H9 (cell line): Measurements from ENCODE around the gene DHRSX. TPM values are rescaled to one million over a fixed set of nuclear protein-coding genes. Genes with fewer than 3 reads are reported as not detected.

Experiments used
- DNase-seq: peaks from one replicate; pipeline ENCODE4 v3.0.0-alpha.2; 2017
- H2AFZ ChIP-seq: one replicate; pipeline ENCODE4 v1.6.1; 2013; ENCODE audit warnings: mild to moderate bottlenecking, low read length, control low read depth, moderate library complexity
- H2AK5ac ChIP-seq: 2 replicates; pipeline ENCODE4 v1.6.1; 2013; ENCODE audit warnings: low read length, control low read depth, mixed read lengths; ENCODE audit not compliant: insufficient read length
- H2BK120ac ChIP-seq: one replicate; pipeline ENCODE4 v1.6.1; 2013; ENCODE audit warnings: low read depth, mild to moderate bottlenecking, low read length, control low read depth, inconsistent platforms; ENCODE audit not compliant: poor library complexity, severe bottlenecking
- H2BK12ac ChIP-seq: 2 replicates; pipeline ENCODE4 v1.6.1; 2013; ENCODE audit warnings: low read length, control low read depth, mixed read lengths, low read depth; ENCODE audit not compliant: insufficient read length
- H2BK15ac ChIP-seq: 2 replicates; pipeline ENCODE4 v1.6.1; 2013; ENCODE audit warnings: low read depth, low read length, control low read depth
- H2BK20ac ChIP-seq: one replicate; pipeline ENCODE4 v1.6.1; 2013; ENCODE audit warnings: low read depth, mild to moderate bottlenecking, low read length, control low read depth, inconsistent platforms; ENCODE audit not compliant: poor library complexity, severe bottlenecking
- H2BK5ac ChIP-seq: 2 replicates; pipeline ENCODE4 v1.6.1; 2013; ENCODE audit warnings: low read length, control low read depth, mixed read lengths; ENCODE audit not compliant: insufficient read length
- H3K14ac ChIP-seq: 2 replicates; pipeline ENCODE4 v1.6.1; 2013; ENCODE audit warnings: low read length, control low read depth; ENCODE audit not compliant: insufficient read depth
- H3K18ac ChIP-seq: 2 replicates; pipeline ENCODE4 v1.6.1; 2013; ENCODE audit warnings: low read depth, mild to moderate bottlenecking, mixed read lengths, low read length, control low read depth; ENCODE audit not compliant: insufficient read length
- H3K23ac ChIP-seq: 2 replicates; pipeline ENCODE4 v1.6.1; 2013; ENCODE audit warnings: low read length, control low read depth, mixed read lengths, low read depth; ENCODE audit not compliant: insufficient read length
- H3K23me2 ChIP-seq: 2 replicates; pipeline ENCODE4 v1.6.1; 2013; ENCODE audit warnings: low read depth, mild to moderate bottlenecking, mixed read lengths, low read length, control low read depth; ENCODE audit not compliant: insufficient read length, poor library complexity, severe bottlenecking
- H3K27ac ChIP-seq: 2 replicates; pipeline ENCODE4 v1.5.1; 2013; ENCODE audit warnings: low read length, control low read depth, mixed read lengths, low read depth; ENCODE audit not compliant: insufficient read length
- H3K27me3 ChIP-seq: 2 replicates; pipeline ENCODE4 v1.6.1; 2013; ENCODE audit warnings: low read length, control low read depth, inconsistent platforms; ENCODE audit not compliant: insufficient read depth
- H3K4ac ChIP-seq: 2 replicates; pipeline ENCODE4 v1.6.1; 2013; ENCODE audit warnings: low read depth, mild to moderate bottlenecking, control low read depth, inconsistent platforms, low read length, moderate library complexity
- H3K4me1 ChIP-seq: 2 replicates; pipeline ENCODE4 v1.6.1; 2013; ENCODE audit warnings: low read length, control low read depth, inconsistent platforms; ENCODE audit not compliant: insufficient read depth
- H3K4me2 ChIP-seq: 2 replicates; pipeline ENCODE4 v1.6.1; 2013; ENCODE audit warnings: low read length, control low read depth, mixed read lengths; ENCODE audit not compliant: insufficient read length, insufficient read depth
- H3K56ac ChIP-seq: 2 replicates; pipeline ENCODE4 v1.6.1; 2013; ENCODE audit warnings: low read depth, mild to moderate bottlenecking, mixed read lengths, low read length, control low read depth; ENCODE audit not compliant: insufficient read length
- H3K79me1 ChIP-seq: 2 replicates; pipeline ENCODE4 v1.6.1; 2013; ENCODE audit warnings: low read depth, mild to moderate bottlenecking, moderate library complexity, low read length, control low read depth, inconsistent platforms; ENCODE audit not compliant: insufficient read depth, poor library complexity, severe bottlenecking
- H3K79me2 ChIP-seq: 2 replicates; pipeline ENCODE4 v1.6.1; 2013; ENCODE audit warnings: low read length, control low read depth, inconsistent platforms; ENCODE audit not compliant: insufficient read depth
- H3K9ac ChIP-seq: 2 replicates; pipeline ENCODE4 v1.6.1; 2013; ENCODE audit warnings: low read length, control low read depth, mixed read lengths; ENCODE audit not compliant: insufficient read length; ENCODE audit errors: extremely low read depth
- H3K9me3 ChIP-seq: one replicate; pipeline ENCODE4 v1.6.1; 2013; ENCODE audit warnings: low read depth, low read length, inconsistent platforms; ENCODE audit not compliant: control insufficient read depth
- H3T11ph ChIP-seq: one replicate; pipeline ENCODE4 v1.6.1; 2013; ENCODE audit warnings: mild to moderate bottlenecking, low read length, control low read depth, inconsistent platforms
- H4K20me1 ChIP-seq: one replicate; pipeline ENCODE4 v1.6.1; 2013; ENCODE audit not compliant: control insufficient read depth, insufficient read length, insufficient read depth
- H4K5ac ChIP-seq: 2 replicates; pipeline ENCODE4 v1.6.1; 2013; ENCODE audit warnings: low read depth, mild to moderate bottlenecking, mixed read lengths, low read length, control low read depth; ENCODE audit not compliant: insufficient read length
- H4K8ac ChIP-seq: replicated peaks from 2 replicates; pipeline ENCODE4 v1.6.1; 2013; ENCODE audit warnings: low read length, control low read depth, mixed read lengths, low read depth; ENCODE audit not compliant: insufficient read length
- H4K91ac ChIP-seq: 2 replicates; pipeline ENCODE4 v1.6.1; 2013; ENCODE audit warnings: low read depth, mild to moderate bottlenecking, moderate library complexity, mixed read lengths, low read length, control low read depth; ENCODE audit not compliant: insufficient read length
- H3K27ac Mint-ChIP-seq, 3 experiments: 2 replicates in 2 of 3; 3 replicates in 1 of 3; pipeline ENCODE4 v1.8.0; 2020 to 2021; ENCODE audit warnings: mixed read lengths in 3 of 3, mild to moderate bottlenecking in 1 of 3, moderate library complexity in 1 of 3
- H3K27me3 Mint-ChIP-seq: 2 replicates; pipeline ENCODE4 v1.8.0; 2021; ENCODE audit warnings: low read depth, mild to moderate bottlenecking, moderate library complexity, mixed read lengths
- H3K36me3 Mint-ChIP-seq, 3 experiments: 2 replicates in 2 of 3; 3 replicates in 1 of 3; pipeline ENCODE4 v1.8.0; 2020 to 2021; ENCODE audit warnings: low read depth in 3 of 3, mixed read lengths in 3 of 3; ENCODE audit not compliant: insufficient read depth in 1 of 3
- H3K4me1 Mint-ChIP-seq, 2 experiments: 2 replicates each; pipeline ENCODE4 v1.8.0; 2020; ENCODE audit warnings: mixed read lengths in 2 of 2
- H3K4me3 Mint-ChIP-seq, 2 experiments: 2 replicates in 1 of 2; 3 replicates in 1 of 2; pipeline ENCODE4 v1.8.0; 2020 to 2021; ENCODE audit warnings: mild to moderate bottlenecking in 2 of 2, mixed read lengths in 2 of 2, moderate library complexity in 1 of 2
- H3K9me3 Mint-ChIP-seq, 2 experiments: 2 replicates in 1 of 2; 3 replicates in 1 of 2; pipeline ENCODE4 v1.8.0; 2020; ENCODE audit warnings: mild to moderate bottlenecking in 2 of 2, mixed read lengths in 2 of 2, moderate library complexity in 1 of 2
- CTCF ChIP-seq: fragments of 200-600 bp; sonication (generic); conservative IDR thresholded peaks from 3 replicates; pipeline ENCODE4 v1.8.0; 2021; ENCODE audit warnings: antibody characterized with exemption, mild to moderate bottlenecking
- whole genome bisulfite sequencing: extraction: QIAGEN DNeasy Blood & Tissue Kit; methylation state at CpG from one replicate; pipeline ENCODE4 v1.1.7; 2013; ENCODE audit warnings: missing lambda C conversion rate, low lambda C conversion rate, mixed read lengths; ENCODE audit not compliant: insufficient read length; ENCODE audit errors: extremely low coverage; 5-methylcytosine and 5-hydroxymethylcytosine counted together
- total RNA-seq: library from RNA; stranded (reverse); gene quantifications from 2 replicates; pipeline ENCODE4 v1.2.1, GENCODE V29; 2021

DHRSX gene
- total RNA-seq, 1 experiment from 2014 or later = 44.0 TPM

GRCh38 chrX:2376166-2376565, 124.6 kb downstream of the DHRSX start:
- Histone ChIP-seq H4K20me1 (no peaks in the 10 kb centered on the region), H2AFZ (no peak overlapping the region), H4K91ac (no peak overlapping the region), H4K5ac (no peak overlapping the region), H2BK20ac (no peak overlapping the region), H3K18ac (no peak overlapping the region), H3K9ac (no peak overlapping the region), H2BK15ac (no peak overlapping the region), H3K14ac (no peak overlapping the region), H3K23ac (no peak overlapping the region), H3K27me3 (no peaks in the 10 kb centered on the region), H3K27ac (no peak overlapping the region), H2BK120ac (no peak overlapping the region), H2AK5ac (no peak overlapping the region), H3K79me2 (no peaks in the 10 kb centered on the region), H3K79me1 (no peaks in the 10 kb centered on the region), H3K4ac (no peak overlapping the region), H3K23me2 (no peaks in the 10 kb centered on the region), H3K9me3 (no peaks in the 10 kb centered on the region), H2BK12ac (no peak overlapping the region), H3K4me2 (no peak overlapping the region), H2BK5ac (no peak overlapping the region), H4K8ac (no peak overlapping the region), H3T11ph (no peak overlapping the region), H3K56ac (no peak overlapping the region), H3K4me1 (no peaks in the 10 kb centered on the region)
- Mint-ChIP-seq H3K9me3 (peaks cover 12 to 23% of the 10 kb centered on the region in 2 experiments; a peak in 4 of 5 replicates), H3K27me3 (no peaks in the 10 kb centered on the region), H3K27ac (no peak overlapping the region), H3K4me3 (no peak overlapping the region), H3K4me1 (peaks cover 8 to 11% of the 10 kb centered on the region in 2 experiments; a peak in 3 of 4 replicates), H3K36me3 (peaks cover 39 to 46% (median 45%) of the 10 kb centered on the region in 3 experiments)
- WGBS = no CpG with 5 or more reads among the region's 6 CpGs
- TF ChIP-seq CTCF = no peak
- DNase-seq = no peak
